Activated naive CD4-positive, alpha-beta T cell treated with anti-CD3 and anti-CD28 coated beads, Interleukin-2, amount 50 U/mL, for 72 hours (primary cell): ENCODE measurements around the gene FAM228B. TPM values are rescaled to one million over a fixed set of nuclear protein-coding genes. Genes with fewer than 3 reads are reported as not detected.
A peak's percentile ranks its signal among the peaks of the same experiment; 100 is the strongest.

Experiments
- ATAC-seq, 2 donors: fragments of 150-1000 bp; cut with Tn5 transposase; 2 replicates each; pipeline ENCODE4 v1.10.0; 2021; ENCODE audit warnings: mild to moderate bottlenecking in 2 of 2, moderate library complexity in 2 of 2
- DNase-seq, 2 donors: peaks; one replicate each; pipeline ENCODE4 v3.0.0; 2021 to 2022; ENCODE audit warnings: low spot score in 2 of 2
- H3K27ac Mint-ChIP-seq, 2 donors: one replicate each; pipeline ENCODE4 v1.8.0; 2022; ENCODE audit warnings: mild to moderate bottlenecking in 2 of 2, mixed read lengths in 2 of 2
- H3K36me3 Mint-ChIP-seq, 2 donors: one replicate each; pipeline ENCODE4 v1.8.0; 2022; ENCODE audit warnings: mixed read lengths in 2 of 2
- H3K9me3 Mint-ChIP-seq, 2 donors: one replicate each; pipeline ENCODE4 v1.8.0; 2022; ENCODE audit warnings: mixed read lengths in 2 of 2
- total RNA-seq, 2 donors: library from RNA; stranded (reverse); gene quantifications; one replicate each; pipeline ENCODE4 v1.2.3, GENCODE V29; 2022

FAM228B gene
- 1 to 10 TPM; 5.8 to 7.9 TPM for total RNA-seq

DNA sequence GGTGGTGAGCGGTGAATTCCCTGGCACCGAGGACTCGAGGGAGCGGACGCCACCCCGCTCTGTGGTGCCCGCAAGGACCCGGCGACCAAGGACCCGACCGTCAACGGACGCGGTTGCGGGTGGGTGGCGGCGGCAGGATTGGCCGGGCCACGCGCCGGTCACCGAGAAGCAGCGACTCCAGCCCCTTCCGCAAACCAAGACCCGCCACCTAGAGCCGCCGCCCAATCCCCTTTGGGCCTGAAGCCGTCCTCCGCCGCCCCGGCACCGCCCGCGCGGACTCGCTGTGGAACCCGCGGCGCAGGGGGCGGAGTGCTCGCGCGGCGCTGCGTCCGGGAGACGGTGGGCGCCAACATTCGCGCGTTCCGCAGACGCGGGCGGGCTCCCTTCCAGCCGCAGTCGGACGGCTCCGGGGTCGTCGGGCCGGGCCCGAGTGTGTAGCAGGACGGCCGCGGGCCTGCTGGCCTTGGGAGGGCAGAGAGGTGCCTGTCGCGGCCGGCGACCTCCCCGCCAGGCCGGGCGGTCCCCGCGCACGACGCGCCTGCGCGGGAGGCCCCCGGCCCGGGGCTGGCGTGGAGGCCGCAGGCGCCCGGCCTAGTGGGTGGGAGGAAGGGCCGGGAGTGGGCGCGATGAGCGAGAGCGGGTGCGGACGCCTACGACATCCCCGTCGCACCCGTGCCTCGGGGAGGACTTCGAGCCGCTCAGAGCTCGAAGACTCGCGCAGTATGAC is at the start of gene FAM228B, which contains the start of gene PFN4:
Gene FAM228B, plus strand, starts transcription at position 275 of the 727 bp plus-strand sequence. CDS start 893 bp downstream, outside the sequence.
Gene PFN4, minus strand, starts transcription at position 140 of the 727 bp plus-strand sequence. CDS start 799 bp downstream, outside the sequence.
- Mint-ChIP-seq H3K27ac (peak within 1 kb of the TSS; percentile 89 to 90), H3K36me3 (peaks cover 0 to 9% of the 10 kb centered on the region in 2 donors)
- peak; percentile 94 to 96 for ATAC-seq

DNA sequence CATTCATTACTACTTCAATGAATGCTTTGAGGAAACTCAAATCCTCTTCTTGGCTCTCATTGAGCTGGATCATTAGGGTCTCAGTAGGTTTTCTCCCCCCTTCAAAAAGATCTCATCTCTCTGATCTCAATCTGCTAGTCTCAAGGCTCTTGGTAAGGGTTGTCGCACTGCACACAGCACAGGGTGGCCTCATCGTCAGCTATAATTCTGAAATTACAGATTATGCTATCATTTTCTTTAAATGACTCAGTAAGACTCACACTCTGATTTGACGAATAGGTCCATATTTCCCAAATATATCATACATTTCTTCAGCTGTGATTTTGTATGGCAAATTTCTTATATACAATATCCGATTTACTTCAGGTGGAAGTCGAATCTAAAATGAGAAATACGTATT is 49.5 kb upstream of the FAM228B start:
- no peaks in the 10 kb centered on the region for H3K9me3 Mint-ChIP-seq
- DNase-seq (no peak), ATAC-seq (no peak)

More for the DNA sequence above, at the start of gene FAM228B, which contains the start of gene PFN4:
- no peaks in the 10 kb centered on the region for H3K9me3 Mint-ChIP-seq
- DNase-seq: peak; percentile 78

DNA sequence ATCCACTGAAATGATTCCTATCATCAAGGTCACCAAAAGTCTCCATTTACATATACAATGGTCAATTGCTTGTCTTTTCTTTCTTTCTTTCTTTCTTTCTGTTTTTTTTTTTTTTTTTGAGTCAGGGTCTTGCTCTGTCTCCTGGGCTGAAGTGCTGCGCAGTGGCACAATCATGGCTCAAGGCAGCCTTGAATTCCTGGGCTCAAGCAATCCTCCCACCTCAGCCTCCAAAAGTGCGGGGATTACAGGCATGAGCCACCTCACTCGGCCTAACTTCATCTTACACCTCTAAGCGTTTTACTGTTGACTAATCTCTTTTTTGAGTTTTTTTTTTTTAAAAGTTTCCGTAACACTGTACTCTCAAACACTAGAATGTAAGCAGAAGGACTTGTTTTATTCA is 48.0 kb upstream of the FAM228B start:
- Mint-ChIP-seq H3K36me3 (peaks cover 18 to 19% of the 10 kb centered on the region in 2 donors), H3K9me3 (no peaks in the 10 kb centered on the region)

More for the DNA sequence above, 49.5 kb upstream of the FAM228B start:
- Mint-ChIP-seq H3K36me3 (peaks cover 19 to 23% of the 10 kb centered on the region in 2 donors), H3K27ac (no peak overlapping the region)

DNA sequence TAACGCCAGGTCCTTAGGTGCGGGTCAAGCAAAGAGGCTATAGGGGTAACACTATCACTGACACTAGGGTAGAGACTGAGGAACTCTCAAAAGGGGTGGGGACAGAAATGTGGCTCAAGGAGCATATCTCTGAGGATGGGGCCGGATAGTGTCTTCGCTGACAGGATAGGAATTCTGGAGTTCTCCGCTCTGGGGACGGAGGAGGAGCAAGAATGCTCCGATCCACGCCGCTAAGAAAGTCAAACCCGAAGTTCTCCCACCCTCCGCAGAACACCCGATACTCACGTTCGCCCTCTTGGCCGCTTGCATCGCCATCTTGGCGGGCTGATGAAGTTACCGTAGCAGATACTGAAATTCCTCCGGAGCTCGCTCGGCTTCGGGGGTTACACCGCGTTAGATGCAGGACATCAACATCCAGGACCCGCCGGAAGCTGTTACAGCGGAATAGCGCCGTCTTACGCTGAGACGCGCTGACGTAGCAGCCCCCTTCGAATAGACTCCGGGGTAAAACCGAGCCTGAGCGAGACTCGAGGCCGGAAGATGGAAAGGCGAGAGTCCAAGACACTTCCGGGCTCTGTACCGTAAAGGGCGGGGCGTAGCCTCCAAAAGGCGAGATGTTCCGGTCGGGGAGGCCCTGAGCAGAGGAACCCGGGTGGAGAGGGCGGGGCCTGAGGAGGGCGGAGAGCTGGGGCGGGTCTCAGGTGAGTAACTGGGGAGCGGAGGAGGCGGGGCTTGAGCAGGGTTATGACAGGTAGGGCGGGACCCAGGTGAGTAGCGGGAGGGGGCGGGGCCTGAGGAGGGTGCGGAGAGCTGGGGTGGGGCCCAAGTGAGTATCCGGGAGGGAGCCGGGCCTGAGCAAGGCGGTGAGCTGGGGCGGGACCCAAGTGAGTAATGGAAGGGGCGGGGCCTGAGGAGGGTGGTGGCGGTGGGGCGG is 47.1 kb upstream of the FAM228B start, which contains the start of gene SF3B6:
Gene SF3B6, minus strand, starts transcription at position 412 of the 934 bp plus-strand sequence. Its CDS starts 97 bp downstream, at position 315.
- H3K9me3 Mint-ChIP-seq: no peaks in the 10 kb centered on the region
- peak within 1 kb of the TSS; percentile 90 to 97 for H3K27ac Mint-ChIP-seq
- ATAC-seq: peak; percentile 91 to 93
- H3K36me3 Mint-ChIP-seq: peaks cover 18 to 19% of the 10 kb centered on the region in 2 donors
- DNase-seq: peak; percentile 99

More for the DNA sequence above, 48.0 kb upstream of the FAM228B start:
- no peak for DNase-seq
- peak overlapping the region; percentile 90 to 97 for H3K27ac Mint-ChIP-seq
- no peak for ATAC-seq

DNA sequence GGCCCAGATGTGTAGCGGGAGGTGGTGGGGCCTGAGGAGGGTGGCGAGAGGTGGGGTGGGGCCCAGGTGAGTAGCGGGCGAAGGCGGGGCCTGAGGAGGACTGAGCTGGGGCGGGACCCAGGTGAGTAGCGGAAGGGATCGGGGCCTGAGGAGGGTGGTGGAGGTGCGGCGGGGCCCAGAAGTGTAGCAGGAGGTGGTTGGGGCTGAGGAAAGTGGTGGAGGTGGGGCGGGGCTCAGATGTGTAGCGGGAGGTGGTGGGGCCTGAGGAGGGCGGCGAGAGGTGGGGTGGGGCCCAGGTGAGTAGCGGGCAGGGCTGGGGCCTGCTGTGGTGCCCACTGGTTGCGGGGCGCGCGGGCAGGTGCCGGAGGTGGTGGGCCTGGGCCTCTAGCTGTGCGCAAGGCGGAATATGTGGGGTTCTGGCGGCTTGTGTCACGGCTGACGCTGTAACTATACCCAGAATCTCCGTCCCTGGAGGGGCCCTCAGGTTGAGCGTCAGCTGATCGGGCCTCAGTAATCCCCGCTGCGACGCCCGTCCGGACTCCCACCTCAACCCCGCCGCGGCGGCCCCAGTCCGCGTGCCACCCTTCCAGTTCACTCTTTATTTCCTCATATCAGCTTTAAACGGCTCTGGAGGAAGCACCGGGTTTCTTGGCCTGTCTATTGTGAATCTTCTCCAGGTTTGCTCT is 46.3 kb upstream of the FAM228B start:
- Mint-ChIP-seq H3K9me3 (no peaks in the 10 kb centered on the region), H3K27ac (peak overlapping the region; percentile 90 to 97), H3K36me3 (peaks cover 18 to 19% of the 10 kb centered on the region in 2 donors)
- ATAC-seq: no peak
- peak; percentile 13 to 58 for DNase-seq

DNA sequence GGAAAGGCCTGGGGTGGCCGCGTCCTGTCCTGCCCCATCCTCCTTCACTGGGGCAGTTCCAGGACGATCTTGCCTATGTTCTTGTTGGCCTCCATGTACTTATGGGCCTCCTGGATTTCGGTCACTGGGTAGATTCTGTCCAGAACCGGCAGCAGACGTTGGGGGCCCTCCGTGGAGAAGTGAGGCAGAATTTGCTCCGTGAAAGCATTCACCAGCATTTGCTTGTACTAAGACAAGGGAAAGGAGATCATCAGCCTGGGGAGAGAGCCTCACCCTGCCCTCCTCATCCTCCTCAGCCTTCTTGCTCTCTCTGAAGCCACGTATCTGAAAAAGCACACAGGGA is 45.8 kb upstream of the FAM228B start:
- ATAC-seq: no peak
- peak overlapping the region; percentile 85 to 90 for H3K27ac Mint-ChIP-seq
- DNase-seq: no peak
- no peaks in the 10 kb centered on the region for H3K9me3 Mint-ChIP-seq
- peaks cover 15 to 18% of the 10 kb centered on the region in 2 donors for H3K36me3 Mint-ChIP-seq

DNA sequence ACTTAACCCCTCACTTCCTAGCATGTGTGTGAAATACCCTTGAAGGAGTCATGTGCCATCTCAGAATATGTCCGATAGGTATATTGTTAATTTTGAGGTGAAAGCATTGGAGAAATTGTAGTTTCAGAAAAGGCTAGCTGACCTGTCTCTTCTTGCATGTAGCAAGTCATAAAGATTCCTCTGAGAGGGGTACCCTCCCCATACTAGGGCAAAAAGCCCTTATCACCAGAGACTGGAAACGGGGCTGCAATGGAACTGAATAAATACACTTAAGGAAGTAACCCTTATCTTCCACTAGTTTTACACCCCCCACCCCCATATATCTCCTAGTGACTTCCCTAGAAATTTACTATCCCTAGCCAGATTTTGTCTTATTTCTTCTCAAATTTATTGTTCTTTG is 45.4 kb upstream of the FAM228B start:
- no peak for DNase-seq
- H3K36me3 Mint-ChIP-seq: peaks cover 12 to 18% of the 10 kb centered on the region in 2 donors
- H3K27ac Mint-ChIP-seq: peak overlapping the region; percentile 85 to 90
- H3K9me3 Mint-ChIP-seq: no peaks in the 10 kb centered on the region
- ATAC-seq: no peak

DNA sequence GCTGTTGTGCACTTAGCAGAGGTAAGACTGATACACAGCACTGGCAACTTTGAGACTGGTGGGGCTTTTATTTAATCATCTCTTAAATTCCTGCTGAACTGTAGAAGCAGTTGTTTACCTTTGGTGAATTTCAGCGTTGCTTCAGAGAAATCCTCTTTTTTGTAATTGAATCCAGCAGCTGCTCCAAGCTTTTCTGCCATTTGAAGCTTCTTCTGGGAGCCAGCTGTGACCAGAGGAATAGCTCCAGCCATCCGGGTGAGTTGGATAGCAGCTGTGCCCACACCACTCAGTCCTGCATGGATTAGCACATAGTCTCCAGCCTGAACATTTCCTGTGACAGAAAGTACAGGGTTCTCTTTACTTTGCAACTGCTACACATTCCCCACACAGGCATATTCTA is 42.6 kb upstream of the FAM228B start:
- H3K27ac Mint-ChIP-seq: no peak overlapping the region
- peaks cover 4 to 6% of the 10 kb centered on the region in 2 donors for H3K36me3 Mint-ChIP-seq
- H3K9me3 Mint-ChIP-seq: no peaks in the 10 kb centered on the region
- DNase-seq: no peak
- no peak for ATAC-seq

DNA sequence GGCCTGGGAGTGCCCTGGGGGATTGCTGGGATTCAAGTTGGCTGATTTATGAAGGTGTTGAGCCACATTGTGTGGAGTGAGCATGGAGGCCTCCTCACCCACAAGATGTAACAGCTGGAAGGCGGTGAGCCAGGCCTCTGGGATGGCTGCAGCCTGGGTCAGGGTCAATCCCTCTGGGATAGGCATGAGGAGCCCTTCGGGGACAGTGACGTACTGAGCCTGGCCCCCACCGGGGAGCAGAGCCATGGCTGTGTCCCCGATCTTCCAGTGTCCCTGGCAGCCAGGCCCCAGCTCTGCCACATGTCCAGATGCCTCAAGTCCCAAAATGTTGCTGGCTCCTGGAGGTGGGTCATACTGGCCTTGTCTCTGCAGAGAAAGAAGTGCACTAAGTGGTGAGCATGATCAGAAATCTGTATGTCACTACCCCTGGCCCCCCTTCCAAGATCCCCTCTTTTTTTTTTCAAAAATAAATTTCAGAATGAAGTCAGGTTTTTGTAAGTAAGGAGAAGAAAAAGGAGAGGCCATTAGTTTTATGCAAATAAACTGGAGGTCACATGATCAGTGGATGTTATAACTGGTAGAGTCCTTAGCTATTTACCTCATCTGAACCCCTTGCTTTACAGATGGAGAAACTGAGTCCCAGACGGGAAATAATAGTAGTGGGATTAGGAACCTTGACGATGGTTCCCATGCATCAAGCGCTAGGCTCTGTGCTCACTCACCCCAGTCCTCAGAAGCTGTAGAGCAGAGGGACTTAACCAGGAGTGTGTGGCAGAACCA is 40.3 kb upstream of the FAM228B start:
- Mint-ChIP-seq H3K36me3 (no peaks in the 10 kb centered on the region), H3K27ac (peak overlapping the region; percentile 2 to 85), H3K9me3 (no peaks in the 10 kb centered on the region)
- no peak for ATAC-seq
- no peak for DNase-seq

DNA sequence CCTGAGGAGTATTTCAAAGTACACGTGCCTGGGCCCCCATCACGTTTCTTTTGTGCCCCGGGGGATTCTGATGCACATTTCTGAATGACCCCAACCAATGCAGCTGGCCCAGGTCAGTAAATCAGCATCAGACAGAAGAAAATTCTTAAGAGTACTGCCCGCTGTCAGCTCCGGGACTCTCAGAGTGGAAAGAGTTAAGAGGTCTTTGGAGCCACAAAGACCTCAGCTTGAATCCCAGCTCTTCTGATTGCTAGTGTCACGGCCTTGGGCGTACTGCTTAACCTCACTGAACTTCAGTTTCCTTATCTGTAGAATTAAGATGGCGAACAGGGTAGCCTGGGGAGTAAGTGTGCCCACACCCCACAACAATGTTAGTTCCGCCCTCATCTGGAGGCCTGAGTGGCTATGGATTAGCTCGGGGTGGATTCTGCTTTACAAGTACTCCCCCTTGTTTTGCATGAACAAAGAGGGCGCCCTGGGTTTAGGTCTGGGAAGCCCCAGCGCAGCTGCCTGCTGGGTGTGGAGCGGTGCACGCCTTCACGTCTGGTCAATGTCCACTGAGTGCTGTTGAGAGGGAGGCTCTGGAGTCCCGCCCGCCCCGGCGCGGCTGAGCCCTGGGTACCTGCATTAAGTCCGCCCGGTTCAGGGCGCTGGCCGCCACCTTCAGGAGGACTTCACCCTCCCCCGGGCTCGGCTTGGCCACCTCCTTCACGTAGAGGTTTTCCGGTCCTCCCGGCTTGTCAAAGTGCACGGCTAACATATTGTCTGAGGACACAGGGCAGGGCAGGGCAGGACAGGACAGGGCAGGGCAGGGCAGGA is 39.5 kb upstream of the FAM228B start:
- Mint-ChIP-seq H3K27ac (peak overlapping the region; percentile 81 to 85), H3K36me3 (no peaks in the 10 kb centered on the region), H3K9me3 (no peaks in the 10 kb centered on the region)
- no peak for DNase-seq
- ATAC-seq: peak; percentile 73

DNA sequence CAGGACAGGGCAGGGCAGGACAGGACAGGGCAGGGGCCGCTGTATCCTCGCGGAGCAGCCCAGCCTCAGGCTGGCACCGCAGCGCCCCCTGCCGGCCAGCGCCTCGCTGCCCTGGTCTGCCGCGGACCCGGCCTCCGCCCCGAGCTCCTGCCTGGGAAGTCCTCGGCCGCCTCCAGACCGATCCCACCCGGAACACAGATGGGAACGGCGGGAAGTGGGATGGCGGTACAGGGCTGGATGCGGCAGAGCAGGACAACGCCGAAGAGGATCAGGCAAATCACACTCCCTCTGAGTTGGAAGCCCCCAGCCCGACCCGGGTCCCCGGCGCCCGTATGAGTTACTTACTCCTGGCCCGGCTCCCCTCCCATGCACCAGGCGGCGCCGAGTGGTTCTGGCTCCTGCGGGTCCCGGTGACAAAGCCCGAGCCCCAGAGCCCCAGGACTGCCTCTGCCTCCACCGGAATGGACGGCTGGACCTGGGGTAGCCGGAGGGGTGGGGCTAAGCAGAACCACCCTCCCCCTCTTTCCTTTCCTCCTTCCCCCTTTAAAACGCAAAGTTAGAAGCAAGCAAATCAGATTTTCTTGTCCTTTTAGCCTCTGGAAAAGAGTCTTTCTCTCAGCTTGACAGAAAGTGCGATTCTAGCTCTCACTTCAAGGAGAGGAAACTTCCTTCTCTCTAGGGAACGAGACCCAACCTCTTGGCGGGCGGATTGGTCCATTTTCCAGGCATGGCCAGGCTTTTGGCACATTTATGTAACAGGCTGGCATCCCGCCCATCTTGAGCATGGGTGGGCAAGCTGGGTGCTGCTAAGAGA is 38.7 kb upstream of the FAM228B start, which contains the start of gene TP53I3:
Gene TP53I3, minus strand, starts transcription at position 449 of the 814 bp plus-strand sequence. CDS start 508 bp downstream, outside the sequence.
- ATAC-seq: peak; percentile 95 to 97
- peak; percentile 90 to 96 for DNase-seq
- no peaks in the 10 kb centered on the region for H3K9me3 Mint-ChIP-seq
- no peaks in the 10 kb centered on the region for H3K36me3 Mint-ChIP-seq
- peak within 1 kb of the TSS; percentile 81 to 85 for H3K27ac Mint-ChIP-seq

DNA sequence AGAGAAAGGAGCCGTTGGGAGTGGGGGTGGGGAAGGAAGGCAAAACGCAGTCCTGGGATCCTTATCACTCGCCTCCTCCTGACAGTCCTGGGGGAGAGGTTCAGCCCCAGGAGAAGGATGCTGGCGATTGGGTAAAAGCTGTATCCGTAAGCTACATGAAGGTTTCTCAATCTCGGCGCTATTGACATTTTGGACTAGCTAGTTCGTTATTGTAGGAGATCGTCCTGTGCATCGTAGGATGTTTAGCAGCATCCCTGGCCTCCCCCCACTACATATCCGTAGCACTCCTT is 38.1 kb upstream of the FAM228B start:
- Mint-ChIP-seq H3K9me3 (no peaks in the 10 kb centered on the region), H3K36me3 (no peaks in the 10 kb centered on the region), H3K27ac (no peak overlapping the region)
- DNase-seq (no peak), ATAC-seq (no peak)

DNA sequence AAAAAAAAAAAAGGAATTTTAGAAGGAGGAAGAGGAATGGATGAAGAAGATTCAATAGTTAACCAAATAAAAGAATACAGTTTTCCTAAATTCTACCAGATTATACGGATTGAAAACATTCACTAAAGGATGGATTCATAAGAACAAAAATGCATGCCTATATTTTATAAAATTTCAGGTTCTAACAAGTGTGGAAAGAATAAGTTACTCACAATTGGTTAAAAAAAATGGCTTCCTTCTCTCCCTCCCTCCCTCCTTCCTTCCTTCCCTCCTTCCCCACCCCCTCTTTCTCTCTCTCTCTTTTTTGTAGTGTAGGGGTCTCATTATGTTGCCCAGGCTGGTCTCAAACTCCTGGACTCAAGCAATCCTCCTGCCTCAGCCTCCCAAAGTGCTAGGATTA is 37.0 kb upstream of the FAM228B start:
- no peak for DNase-seq
- Mint-ChIP-seq H3K36me3 (no peaks in the 10 kb centered on the region), H3K27ac (no peak overlapping the region), H3K9me3 (no peaks in the 10 kb centered on the region)
- no peak for ATAC-seq

DNA sequence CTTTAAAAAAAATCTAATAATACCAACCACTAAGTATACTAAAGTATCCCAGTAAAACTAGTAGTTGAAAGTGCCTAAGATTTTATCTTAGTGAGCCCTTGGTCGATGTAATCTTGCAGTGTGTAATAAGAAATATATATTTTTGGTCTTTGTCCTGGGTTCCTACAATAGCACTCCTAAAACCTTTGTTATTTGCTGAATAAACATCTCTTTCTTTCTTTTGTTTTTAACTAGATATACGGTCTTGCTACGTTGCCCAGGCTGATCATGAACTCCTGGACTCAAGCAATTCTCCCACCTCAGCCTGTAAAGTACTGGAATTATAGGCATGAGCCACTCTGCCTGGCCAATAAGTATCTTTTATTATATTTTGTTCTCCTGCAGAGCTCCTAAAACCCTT is 36.2 kb upstream of the FAM228B start:
- no peak for DNase-seq
- Mint-ChIP-seq H3K27ac (no peak overlapping the region), H3K36me3 (no peaks in the 10 kb centered on the region), H3K9me3 (no peaks in the 10 kb centered on the region)
- ATAC-seq: no peak
